Glutamatergic neuron (in vitro differentiated cells): ENCODE results near the gene DAB2. TPM values are rescaled to one million over a fixed set of nuclear protein-coding genes. Genes with fewer than 3 reads are reported as not detected.

Source experiments
- DNase-seq: peaks from one replicate; pipeline ENCODE4 v3.0.0; 2022
- H3K27ac Mint-ChIP-seq: one replicate; pipeline ENCODE4 v1.8.0; 2020; ENCODE audit warnings: mild to moderate bottlenecking, mixed read lengths, inconsistent platforms; ENCODE audit not compliant: unreplicated experiment
- H3K27me3 Mint-ChIP-seq: one replicate; pipeline ENCODE4 v1.8.0; 2020; ENCODE audit warnings: mild to moderate bottlenecking, moderate library complexity, mixed read lengths, inconsistent platforms; ENCODE audit not compliant: unreplicated experiment
- H3K36me3 Mint-ChIP-seq: one replicate; pipeline ENCODE4 v1.8.0; 2020; ENCODE audit warnings: mild to moderate bottlenecking, mixed read lengths, inconsistent platforms; ENCODE audit not compliant: unreplicated experiment
- H3K4me1 Mint-ChIP-seq: one replicate; pipeline ENCODE4 v1.8.0; 2020; ENCODE audit warnings: mild to moderate bottlenecking, low read depth, mixed read lengths, inconsistent platforms; ENCODE audit not compliant: unreplicated experiment
- H3K4me3 Mint-ChIP-seq: one replicate; pipeline ENCODE4 v1.8.0; 2020; ENCODE audit warnings: mild to moderate bottlenecking, mixed read lengths, inconsistent platforms; ENCODE audit not compliant: unreplicated experiment
- H3K9me3 Mint-ChIP-seq: one replicate; pipeline ENCODE4 v1.8.0; 2020; ENCODE audit warnings: mild to moderate bottlenecking, moderate library complexity, mixed read lengths, inconsistent platforms; ENCODE audit not compliant: unreplicated experiment
- total RNA-seq: library from RNA; stranded (reverse); fragmentation: NEBNext Ultra II Directional; extraction: Animal tissue kit (Norgen Biotek cat#: 25700); gene quantifications from one replicate; pipeline ENCODE4 v1.2.1, GENCODE V29; 2021; ENCODE audit not compliant: unreplicated experiment
- TF ChIP-seq, protein P1 (sequence below): fragments of 200-600 bp; sonication (generic); IDR thresholded peaks from one replicate; pipeline ENCODE4 v1.5.0; 2021; ENCODE audit not compliant: partially characterized antibody, unreplicated experiment

Gene DAB2
- total RNA-seq, 1 donor from 2014 or later, result 1.4 TPM

DNA sequence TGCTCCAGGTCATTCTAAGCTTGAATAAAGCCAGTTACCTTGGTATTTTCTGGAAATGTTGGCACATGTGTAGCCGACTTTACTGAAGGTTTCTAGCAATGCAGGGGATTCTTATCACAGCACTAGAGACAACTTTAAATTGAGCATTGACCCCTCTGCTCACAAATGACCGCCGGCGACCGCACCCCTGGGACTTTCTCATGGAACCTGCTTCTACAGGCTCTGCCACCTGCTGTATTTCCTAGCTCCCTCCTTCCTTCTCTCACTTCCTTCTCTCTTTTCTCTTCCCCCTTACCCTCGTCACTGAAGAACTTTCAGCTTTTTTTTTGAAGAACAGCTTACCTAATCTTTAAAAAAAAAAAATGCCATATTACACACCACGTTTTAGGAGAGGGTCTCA lies 30.9 kb upstream of the DAB2 start:
- TF ChIP-seq, protein P1, sequence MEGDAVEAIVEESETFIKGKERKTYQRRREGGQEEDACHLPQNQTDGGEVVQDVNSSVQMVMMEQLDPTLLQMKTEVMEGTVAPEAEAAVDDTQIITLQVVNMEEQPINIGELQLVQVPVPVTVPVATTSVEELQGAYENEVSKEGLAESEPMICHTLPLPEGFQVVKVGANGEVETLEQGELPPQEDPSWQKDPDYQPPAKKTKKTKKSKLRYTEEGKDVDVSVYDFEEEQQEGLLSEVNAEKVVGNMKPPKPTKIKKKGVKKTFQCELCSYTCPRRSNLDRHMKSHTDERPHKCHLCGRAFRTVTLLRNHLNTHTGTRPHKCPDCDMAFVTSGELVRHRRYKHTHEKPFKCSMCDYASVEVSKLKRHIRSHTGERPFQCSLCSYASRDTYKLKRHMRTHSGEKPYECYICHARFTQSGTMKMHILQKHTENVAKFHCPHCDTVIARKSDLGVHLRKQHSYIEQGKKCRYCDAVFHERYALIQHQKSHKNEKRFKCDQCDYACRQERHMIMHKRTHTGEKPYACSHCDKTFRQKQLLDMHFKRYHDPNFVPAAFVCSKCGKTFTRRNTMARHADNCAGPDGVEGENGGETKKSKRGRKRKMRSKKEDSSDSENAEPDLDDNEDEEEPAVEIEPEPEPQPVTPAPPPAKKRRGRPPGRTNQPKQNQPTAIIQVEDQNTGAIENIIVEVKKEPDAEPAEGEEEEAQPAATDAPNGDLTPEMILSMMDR, result no peak
- Mint-ChIP-seq H3K9me3 (no peaks in the 10 kb centered on the region), H3K4me3 (no peak overlapping the region), H3K36me3 (no peaks in the 10 kb centered on the region), H3K27me3 (no peaks in the 10 kb centered on the region), H3K4me1 (peaks cover 2% of the 10 kb centered on the region), H3K27ac (no peak overlapping the region)
- peak; percentile 25 for DNase-seq

GRCh38 chr5:39453606-39454005 lies 28.8 kb upstream of the DAB2 start:
- H3K36me3 Mint-ChIP-seq, result no peaks in the 10 kb centered on the region
- no peaks in the 10 kb centered on the region for H3K27me3 Mint-ChIP-seq
- no peaks in the 10 kb centered on the region for H3K9me3 Mint-ChIP-seq
- peaks cover 2% of the 10 kb centered on the region for H3K4me1 Mint-ChIP-seq
- H3K4me3 Mint-ChIP-seq, result no peak overlapping the region
- DNase-seq, result no peak
- TF ChIP-seq, protein P1, result no peak
- no peak overlapping the region for H3K27ac Mint-ChIP-seq

- Mint-ChIP-seq H3K4me1 (peaks cover 2% of the 10 kb centered on the region), H3K4me3 (no peak overlapping the region), H3K9me3 (no peaks in the 10 kb centered on the region), H3K27ac (no peak overlapping the region), H3K36me3 (no peaks in the 10 kb centered on the region), H3K27me3 (no peaks in the 10 kb centered on the region)
- TF ChIP-seq, protein P1, result no peak
- DNase-seq, result no peak
Measured at GRCh38 chr5:39452846-39453245, 28.1 kb upstream of the DAB2 start.

GRCh38 chr5:39451276-39451941 lies 26.6 kb upstream of the DAB2 start:
- Mint-ChIP-seq H3K27ac (no peak overlapping the region), H3K9me3 (no peaks in the 10 kb centered on the region), H3K27me3 (no peaks in the 10 kb centered on the region), H3K36me3 (no peaks in the 10 kb centered on the region), H3K4me1 (peaks cover 2% of the 10 kb centered on the region), H3K4me3 (no peak overlapping the region)
- TF ChIP-seq, protein P1, result no peak
- no peak for DNase-seq

GRCh38 chr5:39450487-39450886 lies 25.7 kb upstream of the DAB2 start:
- H3K9me3 Mint-ChIP-seq, result no peaks in the 10 kb centered on the region
- TF ChIP-seq, protein P1, result no peak
- H3K36me3 Mint-ChIP-seq, result no peaks in the 10 kb centered on the region
- no peaks in the 10 kb centered on the region for H3K27me3 Mint-ChIP-seq
- no peak overlapping the region for H3K27ac Mint-ChIP-seq
- H3K4me3 Mint-ChIP-seq, result no peak overlapping the region
- peaks cover under 1% of the 10 kb centered on the region for H3K4me1 Mint-ChIP-seq
- no peak for DNase-seq
